ENCODE results near the gene C12orf50.

C12orf50 gene

GRCh38 chr12:88029093-88029665 lies at the start of gene C12orf50:
Gene C12orf50 (minus strand): TSS chr12:88029401. CDS start chr12:88026962, 2,439 bp downstream.
- no peak for TF ChIP-seq CTCF (IDR thresholded peaks at IDR 0.05)

- no peak for TF ChIP-seq CTCF (IDR thresholded peaks at IDR 0.05)
Observed at GRCh38 chr12:88067301-88067700, 38.1 kb upstream of the C12orf50 start.

GRCh38 chr12:88063375-88063774 lies 34.2 kb upstream of the C12orf50 start:
- no peak for TF ChIP-seq CTCF (IDR thresholded peaks at IDR 0.05)

- no peak for TF ChIP-seq CTCF (IDR thresholded peaks at IDR 0.05)
Observed at GRCh38 chr12:88062474-88062873, 33.3 kb upstream of the C12orf50 start.

GRCh38 chr12:88058719-88059077 lies 29.5 kb upstream of the C12orf50 start:
- no peak for TF ChIP-seq CTCF (IDR thresholded peaks at IDR 0.05)

- TF ChIP-seq CTCF (IDR thresholded peaks at IDR 0.05): no peak
Observed at GRCh38 chr12:88057994-88058718, 29.0 kb upstream of the C12orf50 start.

GRCh38 chr12:88056571-88056970 lies 27.4 kb upstream of the C12orf50 start:
- TF ChIP-seq CTCF (IDR thresholded peaks at IDR 0.05): no peak

All from LNCAP (cell line).